ENCODE data around the gene LSP1.

- no peak for TF ChIP-seq CTCF (conservative IDR thresholded peaks at IDR 0.05; ENCODE audit: low read depth, low read length)
- no peak for TF ChIP-seq EZH2 (IDR thresholded peaks at IDR 0.05; ENCODE audit: borderline replicate concordance, low read depth, low read length, poor library complexity, severe bottlenecking)
Observed at GRCh38 chr11:1932105-1932480, 79.2 kb downstream of the LSP1 start.

Data from A673 (cell line).